Measurements from ENCODE around the gene NRXN3.

Gene NRXN3

DNA sequence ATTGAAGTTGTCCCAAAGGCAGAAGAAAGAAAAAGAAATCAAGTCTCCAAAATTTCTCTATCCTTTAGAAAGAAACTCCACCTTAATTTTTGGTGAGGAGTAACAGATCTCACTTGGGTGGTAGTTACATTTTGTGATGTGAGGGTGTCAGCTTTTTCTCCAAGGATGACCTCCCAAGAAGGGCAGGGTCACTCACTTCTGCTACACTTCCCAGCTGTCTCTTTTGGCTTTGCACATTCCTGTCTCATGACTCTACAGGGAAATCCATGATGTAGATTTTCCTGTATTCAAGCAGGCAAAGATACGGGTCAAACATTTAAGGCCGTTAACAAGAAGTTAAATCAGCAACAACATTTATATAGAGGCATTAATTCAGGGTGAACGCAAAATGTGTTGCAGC, 1016.4 kb downstream of the NRXN3 start:
- Histone ChIP-seq H3K4me1 (ENCODE audit: control insufficient read depth, insufficient read depth, low read length, unreplicated experiment) (no peaks in the 10 kb centered on the region), H3K79me2 (ENCODE audit: control insufficient read depth, insufficient read depth, low read length, unreplicated experiment) (no peaks in the 10 kb centered on the region), H3K36me3 (ENCODE audit: insufficient read depth, low read length) (no peaks in the 10 kb centered on the region), H3K4me3 (ENCODE audit: low read depth, low read length) (no peak overlapping the region), H2AFZ (ENCODE audit: low read length, unreplicated experiment) (no peak overlapping the region), H3K27ac (ENCODE audit: low read depth, low read length) (no peak overlapping the region), H3K27me3 (ENCODE audit: insufficient read depth, low read length) (no peaks in the 10 kb centered on the region)

DNA sequence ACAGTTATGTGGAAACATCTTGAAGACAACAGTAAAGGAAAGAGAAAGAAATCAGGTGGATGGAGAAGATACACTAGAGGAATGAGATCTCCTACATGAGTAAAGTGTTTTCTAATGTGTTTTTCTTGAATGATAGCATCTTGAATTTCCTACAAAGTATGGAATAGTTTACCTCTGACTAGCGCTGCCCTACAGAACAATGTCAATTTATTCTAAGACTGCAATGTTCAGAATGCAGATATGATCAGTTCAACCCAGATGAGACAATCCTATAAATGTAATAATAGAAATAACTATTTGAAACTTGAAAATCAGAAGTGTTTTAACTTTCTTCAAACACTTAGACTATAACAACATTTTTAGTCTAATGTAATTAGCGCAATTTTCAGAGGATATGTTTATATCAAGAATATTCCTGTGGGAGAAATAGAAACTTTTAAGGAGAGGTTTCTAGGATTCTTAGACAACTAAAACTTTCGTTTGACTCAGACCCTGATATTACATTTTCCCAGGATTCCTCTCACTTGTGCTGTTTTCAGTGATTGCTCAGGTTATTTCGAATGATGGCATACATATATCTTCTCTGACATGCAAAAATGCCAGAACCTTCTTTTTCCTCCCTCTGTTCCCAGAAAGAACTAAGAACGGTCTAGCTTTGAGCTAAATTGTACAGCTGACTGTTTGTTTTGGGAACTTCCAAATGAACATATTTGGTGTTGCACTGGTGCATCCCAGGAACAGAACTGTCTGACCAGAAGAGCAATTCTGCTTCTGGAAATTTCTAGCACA, 1023.7 kb downstream of the NRXN3 start:
- Histone ChIP-seq H3K79me2 (ENCODE audit: control insufficient read depth, insufficient read depth, low read length, unreplicated experiment) (no peaks in the 10 kb centered on the region), H2AFZ (ENCODE audit: low read length, unreplicated experiment) (no peak overlapping the region), H3K36me3 (ENCODE audit: insufficient read depth, low read length) (no peaks in the 10 kb centered on the region), H3K4me3 (ENCODE audit: low read depth, low read length) (no peak overlapping the region), H3K27me3 (ENCODE audit: insufficient read depth, low read length) (no peaks in the 10 kb centered on the region), H3K27ac (ENCODE audit: low read depth, low read length) (no peak overlapping the region), H3K4me1 (ENCODE audit: control insufficient read depth, insufficient read depth, low read length, unreplicated experiment) (no peaks in the 10 kb centered on the region)

DNA sequence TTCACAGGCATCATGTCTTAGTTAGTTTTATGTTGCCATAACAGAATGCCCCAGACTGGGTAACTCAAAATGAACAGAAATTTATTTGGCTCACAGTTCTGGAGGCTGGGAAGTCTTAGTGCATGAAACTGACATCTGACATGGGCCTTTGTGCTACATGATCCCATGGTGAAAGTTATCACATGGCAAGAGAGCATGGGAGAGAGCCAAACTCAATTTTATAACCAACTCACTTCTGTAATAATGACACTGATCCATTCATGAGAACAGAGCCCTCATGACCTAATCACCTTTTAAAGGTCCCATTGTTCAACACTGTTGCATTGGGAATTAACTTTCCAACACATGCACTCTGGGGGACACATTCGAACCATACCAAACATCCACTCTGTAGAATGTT, 1026.0 kb downstream of the NRXN3 start:
- H2AFZ ChIP-seq (ENCODE audit: low read length, unreplicated experiment) = no peak overlapping the region
- no peaks in the 10 kb centered on the region for H3K36me3 ChIP-seq (ENCODE audit: insufficient read depth, low read length)
- H3K4me1 ChIP-seq (ENCODE audit: control insufficient read depth, insufficient read depth, low read length, unreplicated experiment) = no peaks in the 10 kb centered on the region
- no peaks in the 10 kb centered on the region for H3K27me3 ChIP-seq (ENCODE audit: insufficient read depth, low read length)
- no peaks in the 10 kb centered on the region for H3K79me2 ChIP-seq (ENCODE audit: control insufficient read depth, insufficient read depth, low read length, unreplicated experiment)
- H3K4me3 ChIP-seq (ENCODE audit: low read depth, low read length) = no peak overlapping the region
- no peak overlapping the region for H3K27ac ChIP-seq (ENCODE audit: low read depth, low read length)

DNA sequence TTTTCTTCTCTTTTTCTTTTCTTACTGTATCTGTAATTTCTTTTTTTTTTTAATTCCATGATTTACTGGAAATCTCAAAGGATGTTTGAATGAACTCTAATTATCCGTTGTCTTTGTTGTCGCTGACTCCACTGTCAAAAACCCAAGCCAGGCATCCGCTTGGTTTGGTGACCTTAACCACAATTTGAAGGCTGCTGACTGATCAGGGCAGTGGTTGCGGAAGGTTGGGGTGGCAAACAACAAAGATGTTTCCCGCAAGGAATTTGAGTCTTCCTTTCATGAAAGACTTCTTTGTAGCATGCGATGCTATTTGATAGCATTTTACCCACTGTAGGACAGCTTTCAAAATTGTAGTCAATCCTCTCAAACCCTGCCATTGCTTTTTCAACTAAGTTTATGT, 1027.3 kb downstream of the NRXN3 start:
- no peaks in the 10 kb centered on the region for H3K36me3 ChIP-seq (ENCODE audit: insufficient read depth, low read length)
- H3K27ac ChIP-seq (ENCODE audit: low read depth, low read length) = no peak overlapping the region
- H3K4me1 ChIP-seq (ENCODE audit: control insufficient read depth, insufficient read depth, low read length, unreplicated experiment) = no peaks in the 10 kb centered on the region
- H2AFZ ChIP-seq (ENCODE audit: low read length, unreplicated experiment) = no peak overlapping the region
- H3K27me3 ChIP-seq (ENCODE audit: insufficient read depth, low read length) = no peaks in the 10 kb centered on the region
- no peaks in the 10 kb centered on the region for H3K79me2 ChIP-seq (ENCODE audit: control insufficient read depth, insufficient read depth, low read length, unreplicated experiment)
- no peak overlapping the region for H3K4me3 ChIP-seq (ENCODE audit: low read depth, low read length)

DNA sequence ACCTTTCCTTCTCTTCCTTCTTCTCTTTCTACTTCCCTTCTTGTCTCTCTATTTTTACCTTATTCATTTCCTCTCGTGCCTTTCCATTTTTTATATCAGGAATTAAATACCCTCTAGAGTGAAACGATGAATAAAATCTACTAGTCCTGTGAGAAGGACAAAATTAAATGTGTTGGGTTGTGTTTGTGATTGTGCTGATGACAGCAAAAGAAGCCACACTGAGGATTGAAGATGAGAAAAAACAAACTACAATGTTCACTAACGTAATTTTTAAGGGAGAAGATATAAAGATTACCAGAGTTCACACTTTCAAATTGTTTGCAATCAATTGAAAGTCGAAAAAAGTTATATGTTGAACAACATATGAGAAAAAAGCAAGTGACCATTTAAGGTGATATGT, 1029.0 kb downstream of the NRXN3 start:
- H3K27ac ChIP-seq (ENCODE audit: low read depth, low read length) = no peak overlapping the region
- no peaks in the 10 kb centered on the region for H3K27me3 ChIP-seq (ENCODE audit: insufficient read depth, low read length)
- H3K4me3 ChIP-seq (ENCODE audit: low read depth, low read length) = no peak overlapping the region
- no peaks in the 10 kb centered on the region for H3K36me3 ChIP-seq (ENCODE audit: insufficient read depth, low read length)
- no peak overlapping the region for H2AFZ ChIP-seq (ENCODE audit: low read length, unreplicated experiment)
- no peaks in the 10 kb centered on the region for H3K79me2 ChIP-seq (ENCODE audit: control insufficient read depth, insufficient read depth, low read length, unreplicated experiment)
- H3K4me1 ChIP-seq (ENCODE audit: control insufficient read depth, insufficient read depth, low read length, unreplicated experiment) = no peaks in the 10 kb centered on the region

DNA sequence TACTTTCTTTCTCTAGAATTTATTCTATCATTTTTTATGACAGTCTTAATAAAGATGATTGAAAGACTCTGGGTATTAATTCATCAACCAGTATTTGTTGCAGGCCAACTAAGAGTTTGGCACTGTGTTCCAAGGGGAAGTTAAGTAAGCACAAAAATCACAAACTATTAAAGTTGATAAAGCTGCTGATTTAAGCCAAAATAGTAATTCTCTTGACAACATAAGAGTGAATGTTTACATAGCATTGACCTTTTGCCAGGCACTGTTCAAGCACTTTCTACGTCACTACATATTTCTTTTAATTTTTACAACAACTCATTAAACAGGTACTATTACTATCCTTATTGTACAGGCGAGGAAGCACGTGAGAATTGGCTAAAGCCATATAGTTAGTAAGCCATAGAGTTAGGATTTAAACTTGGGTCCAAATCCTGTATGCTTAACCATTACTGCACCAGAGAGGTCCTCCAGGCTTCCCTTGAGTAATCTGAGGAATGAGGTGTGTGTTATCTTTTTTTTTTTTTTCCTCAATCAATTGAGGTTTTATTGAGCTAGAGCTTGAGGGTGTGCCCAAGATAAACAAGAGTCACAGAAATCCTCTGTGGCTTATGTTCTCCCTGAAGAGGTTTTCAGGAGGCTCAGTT, 1031.5 kb downstream of the NRXN3 start:
- Histone ChIP-seq H3K4me3 (ENCODE audit: low read depth, low read length) (no peak overlapping the region), H3K27ac (ENCODE audit: low read depth, low read length) (no peak overlapping the region), H2AFZ (ENCODE audit: low read length, unreplicated experiment) (no peak overlapping the region), H3K36me3 (ENCODE audit: insufficient read depth, low read length) (no peaks in the 10 kb centered on the region), H3K79me2 (ENCODE audit: control insufficient read depth, insufficient read depth, low read length, unreplicated experiment) (no peaks in the 10 kb centered on the region), H3K27me3 (ENCODE audit: insufficient read depth, low read length) (no peaks in the 10 kb centered on the region; the same call in 1 of the 2 replicates), H3K4me1 (ENCODE audit: control insufficient read depth, insufficient read depth, low read length, unreplicated experiment) (no peaks in the 10 kb centered on the region)

DNA sequence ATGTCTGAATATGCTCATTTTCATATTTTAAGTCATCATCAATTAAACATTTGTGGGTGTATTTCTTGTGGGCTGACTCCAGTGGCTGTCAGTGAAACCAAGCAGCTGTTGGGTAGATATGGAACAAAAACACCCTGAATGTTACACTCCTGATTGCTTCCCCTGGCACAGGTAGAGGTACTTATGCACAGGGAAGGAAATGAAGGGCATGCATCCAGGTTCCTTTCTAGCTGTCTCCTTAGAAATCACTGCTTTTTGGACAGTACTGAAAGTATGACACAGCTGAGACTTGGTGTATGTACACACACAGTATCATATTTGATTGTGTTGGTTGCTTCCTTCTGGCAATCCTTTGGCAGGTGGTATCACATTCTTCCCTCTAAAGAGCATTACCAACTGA, 1034.4 kb downstream of the NRXN3 start:
- Histone ChIP-seq H3K4me3 (ENCODE audit: low read depth, low read length) (no peak overlapping the region), H3K27ac (ENCODE audit: low read depth, low read length) (no peak overlapping the region), H3K27me3 (ENCODE audit: insufficient read depth, low read length) (no peaks in the 10 kb centered on the region; the same call in 1 of the 2 replicates), H3K36me3 (ENCODE audit: insufficient read depth, low read length) (no peaks in the 10 kb centered on the region), H2AFZ (ENCODE audit: low read length, unreplicated experiment) (no peak overlapping the region), H3K79me2 (ENCODE audit: control insufficient read depth, insufficient read depth, low read length, unreplicated experiment) (no peaks in the 10 kb centered on the region), H3K4me1 (ENCODE audit: control insufficient read depth, insufficient read depth, low read length, unreplicated experiment) (no peaks in the 10 kb centered on the region)

DNA sequence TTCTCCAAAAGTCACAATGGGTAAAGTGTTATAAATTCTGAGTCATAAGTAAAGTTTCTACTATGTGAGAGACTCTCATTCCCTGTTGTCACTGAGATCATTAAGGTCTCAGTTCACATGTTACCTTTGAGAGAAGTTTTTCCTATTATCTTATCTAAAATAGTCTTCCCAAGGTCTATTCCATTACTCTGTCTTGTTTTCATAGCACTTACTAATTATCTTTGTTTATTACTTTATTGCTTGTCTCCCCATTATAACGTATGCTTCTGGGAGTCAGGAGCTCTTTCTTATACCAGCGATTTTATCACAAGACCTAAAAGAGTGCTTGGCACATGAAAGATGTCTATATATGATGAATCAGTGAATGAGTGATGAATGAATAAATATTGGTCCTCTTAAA, 1039.2 kb downstream of the NRXN3 start:
- Histone ChIP-seq H3K4me3 (ENCODE audit: low read depth, low read length) (no peak overlapping the region), H3K4me1 (ENCODE audit: control insufficient read depth, insufficient read depth, low read length, unreplicated experiment) (no peaks in the 10 kb centered on the region), H3K27me3 (ENCODE audit: insufficient read depth, low read length) (peaks cover 9% of the 10 kb centered on the region; the same call in 1 of the 2 replicates), H3K36me3 (ENCODE audit: insufficient read depth, low read length) (no peaks in the 10 kb centered on the region), H2AFZ (ENCODE audit: low read length, unreplicated experiment) (no peak overlapping the region), H3K79me2 (ENCODE audit: control insufficient read depth, insufficient read depth, low read length, unreplicated experiment) (no peaks in the 10 kb centered on the region), H3K27ac (ENCODE audit: low read depth, low read length) (no peak overlapping the region)

- Histone ChIP-seq H3K4me3 (ENCODE audit: low read depth, low read length) (no peak overlapping the region), H3K79me2 (ENCODE audit: control insufficient read depth, insufficient read depth, low read length, unreplicated experiment) (no peaks in the 10 kb centered on the region), H3K36me3 (ENCODE audit: insufficient read depth, low read length) (no peaks in the 10 kb centered on the region), H3K27me3 (ENCODE audit: insufficient read depth, low read length) (peaks cover 20% of the 10 kb centered on the region; the same call in 1 of the 2 replicates), H3K27ac (ENCODE audit: low read depth, low read length) (no peak overlapping the region), H2AFZ (ENCODE audit: low read length, unreplicated experiment) (no peak overlapping the region), H3K4me1 (ENCODE audit: control insufficient read depth, insufficient read depth, low read length, unreplicated experiment) (no peaks in the 10 kb centered on the region)
Observed at GRCh38 chr14:79225815-79226214, 1055.6 kb downstream of the NRXN3 start.

DNA sequence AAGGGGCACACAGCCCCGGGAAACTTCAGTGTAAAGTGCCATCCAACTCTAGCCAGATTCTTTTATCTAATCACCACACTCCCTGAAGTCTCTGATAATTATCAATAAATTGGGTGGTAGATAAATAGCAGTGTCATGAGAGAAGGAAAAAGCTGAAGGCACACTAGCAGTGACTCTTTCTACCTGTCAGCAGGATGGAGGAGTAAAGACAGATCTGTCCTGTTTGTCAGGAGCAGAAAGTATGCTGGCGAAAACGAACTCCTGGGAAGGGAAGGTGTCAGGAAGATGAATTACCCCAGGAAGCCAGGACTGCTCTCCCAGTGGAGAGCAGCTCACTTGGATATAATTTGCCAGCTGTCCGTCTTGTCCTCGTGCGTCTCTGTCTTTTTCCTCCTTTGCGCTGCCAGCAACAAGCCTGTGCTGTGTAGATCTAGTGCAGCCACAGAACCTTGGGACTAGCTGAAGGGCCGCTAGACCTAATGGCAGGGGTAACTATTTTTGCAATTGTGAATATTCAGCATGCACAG, 1059.3 kb downstream of the NRXN3 start:
- H3K79me2 ChIP-seq (ENCODE audit: control insufficient read depth, insufficient read depth, low read length, unreplicated experiment) = no peaks in the 10 kb centered on the region
- no peaks in the 10 kb centered on the region for H3K4me1 ChIP-seq (ENCODE audit: control insufficient read depth, insufficient read depth, low read length, unreplicated experiment)
- no peaks in the 10 kb centered on the region for H3K36me3 ChIP-seq (ENCODE audit: insufficient read depth, low read length)
- H2AFZ ChIP-seq (ENCODE audit: low read length, unreplicated experiment) = no peak overlapping the region
- no peak overlapping the region for H3K4me3 ChIP-seq (ENCODE audit: low read depth, low read length)
- peaks cover 29% of the 10 kb centered on the region; the same call in 1 of the 2 replicates for H3K27me3 ChIP-seq (ENCODE audit: insufficient read depth, low read length)
- H3K27ac ChIP-seq (ENCODE audit: low read depth, low read length) = no peak overlapping the region

GRCh38 chr14:79242666-79243065, 1072.5 kb downstream of the NRXN3 start:
- no peaks in the 10 kb centered on the region for H3K79me2 ChIP-seq (ENCODE audit: control insufficient read depth, insufficient read depth, low read length, unreplicated experiment)
- H3K4me3 ChIP-seq (ENCODE audit: low read depth, low read length) = no peak overlapping the region
- H3K36me3 ChIP-seq (ENCODE audit: insufficient read depth, low read length) = no peaks in the 10 kb centered on the region
- H2AFZ ChIP-seq (ENCODE audit: low read length, unreplicated experiment) = no peak overlapping the region
- peaks cover 4% of the 10 kb centered on the region; the same call in 1 of the 2 replicates for H3K27me3 ChIP-seq (ENCODE audit: insufficient read depth, low read length)
- no peak overlapping the region for H3K27ac ChIP-seq (ENCODE audit: low read depth, low read length)
- H3K4me1 ChIP-seq (ENCODE audit: control insufficient read depth, insufficient read depth, low read length, unreplicated experiment) = no peaks in the 10 kb centered on the region

Data from ACC112 (cell line).